Right forelimb (tissue), 1 donor: Measurements from ENCODE around the gene SMOC2.

Experiments
- DNase-seq: peaks from one replicate; pipeline ENCODE4 v3.0.0-alpha.2; 2018

SMOC2 gene

GRCh38 chr6:168578036-168578435, 137.1 kb downstream of the SMOC2 start:
- peak; percentile 34 for DNase-seq

DNA sequence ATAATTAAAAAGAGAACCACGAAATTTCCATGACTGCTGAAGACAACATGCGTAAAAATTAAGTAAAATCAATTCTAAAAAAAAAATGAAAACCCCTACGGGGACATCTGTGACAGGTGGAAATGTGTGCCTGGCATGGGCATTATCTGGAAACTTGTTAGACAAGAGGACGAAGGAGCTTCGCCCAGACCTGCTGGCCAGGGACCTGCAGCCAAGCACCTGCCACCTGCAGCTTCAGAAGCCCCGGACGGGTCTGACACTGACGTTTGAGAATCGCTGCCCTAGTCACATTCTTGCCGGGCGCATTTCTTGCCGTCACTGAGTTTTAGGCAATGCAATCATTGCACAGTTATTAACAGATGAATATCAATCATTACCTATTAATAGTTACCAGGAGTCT, 140.3 kb downstream of the SMOC2 start:
- peak; percentile 11 for DNase-seq

GRCh38 chr6:168581706-168582105, 140.7 kb downstream of the SMOC2 start:
- peak; percentile 21 for DNase-seq

DNA sequence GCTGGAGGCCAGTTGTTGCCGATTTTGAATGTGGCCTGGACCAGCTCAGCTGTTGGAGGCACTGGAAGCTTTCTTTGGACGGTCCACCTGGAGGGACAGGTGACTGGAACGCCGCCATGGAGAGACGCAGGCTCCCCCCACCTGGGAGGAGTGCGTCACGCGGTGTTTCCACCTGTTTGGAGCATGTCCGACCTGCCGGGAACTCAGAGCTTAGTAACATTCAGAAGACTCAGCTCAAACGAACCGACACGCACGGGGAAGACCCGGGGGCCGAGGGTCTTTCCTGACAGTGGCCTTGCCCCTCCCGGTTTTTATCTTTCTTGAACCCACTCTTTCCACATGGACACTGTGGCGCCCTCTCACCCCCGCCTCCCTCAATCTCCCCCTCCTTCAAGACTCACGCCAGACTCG, 141.6 kb downstream of the SMOC2 start:
- DNase-seq = no peak

GRCh38 chr6:168583126-168583525, 142.1 kb downstream of the SMOC2 start:
- DNase-seq = no peak

DNA sequence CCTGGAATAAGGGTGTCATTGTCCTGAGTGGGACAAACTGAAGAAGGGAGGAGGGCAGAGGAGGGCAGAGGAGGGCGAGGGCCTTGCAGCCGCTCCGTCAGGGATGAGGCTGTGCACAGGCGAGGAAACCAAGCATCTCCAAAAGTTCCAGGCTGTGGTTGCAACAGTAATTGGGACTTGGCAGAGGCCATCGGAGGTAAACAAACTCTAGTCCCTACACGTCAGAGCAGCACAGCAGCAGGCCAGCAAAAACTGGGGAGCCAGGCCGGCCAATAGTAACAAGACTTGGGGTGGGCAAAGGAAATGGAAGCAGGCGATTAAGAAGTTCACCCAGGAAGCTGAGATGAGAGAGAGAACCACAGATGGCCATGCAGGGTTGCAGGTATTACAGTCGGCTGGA, 142.8 kb downstream of the SMOC2 start:
- DNase-seq = no peak

DNA sequence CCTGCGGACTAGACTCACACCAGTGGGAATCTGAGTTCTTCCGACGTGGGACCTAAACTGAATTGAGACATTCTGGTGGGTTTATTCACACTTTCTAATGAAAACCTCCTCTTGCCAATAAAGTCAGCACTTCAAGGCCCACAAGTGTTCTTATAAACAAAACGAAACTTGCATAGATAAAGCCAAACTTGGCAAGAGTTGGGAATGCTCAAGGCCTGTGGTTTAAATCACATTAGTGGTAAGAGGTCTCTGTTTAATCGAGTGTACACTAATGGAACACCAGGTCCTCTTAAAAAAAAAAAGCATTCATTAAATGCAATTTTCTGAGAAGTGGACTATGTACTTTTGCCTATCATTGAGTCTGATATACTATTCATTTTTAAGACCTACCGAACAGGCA, 143.3 kb downstream of the SMOC2 start:
- DNase-seq = no peak

DNA sequence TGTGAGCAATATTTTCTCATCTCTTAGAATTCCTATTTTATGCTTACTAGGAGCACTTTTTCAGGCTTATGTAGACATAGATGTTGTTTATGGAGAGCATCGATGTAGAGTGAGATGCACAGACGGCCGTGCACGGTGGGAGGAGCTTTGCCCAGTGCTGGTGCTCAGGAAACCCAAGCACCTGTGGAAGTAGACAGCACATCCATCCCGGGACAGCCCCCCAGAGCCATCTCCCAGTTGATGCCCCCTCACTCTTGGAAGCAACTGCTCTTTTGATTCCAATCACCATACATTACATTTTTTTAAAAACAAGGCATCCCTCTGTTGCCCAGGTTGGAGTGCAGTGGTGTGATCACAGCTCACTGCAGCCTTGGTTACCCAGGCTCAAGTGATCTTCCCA, 143.7 kb downstream of the SMOC2 start:
- DNase-seq = no peak

GRCh38 chr6:168585441-168585840, 144.5 kb downstream of the SMOC2 start:
- no peak for DNase-seq

DNA sequence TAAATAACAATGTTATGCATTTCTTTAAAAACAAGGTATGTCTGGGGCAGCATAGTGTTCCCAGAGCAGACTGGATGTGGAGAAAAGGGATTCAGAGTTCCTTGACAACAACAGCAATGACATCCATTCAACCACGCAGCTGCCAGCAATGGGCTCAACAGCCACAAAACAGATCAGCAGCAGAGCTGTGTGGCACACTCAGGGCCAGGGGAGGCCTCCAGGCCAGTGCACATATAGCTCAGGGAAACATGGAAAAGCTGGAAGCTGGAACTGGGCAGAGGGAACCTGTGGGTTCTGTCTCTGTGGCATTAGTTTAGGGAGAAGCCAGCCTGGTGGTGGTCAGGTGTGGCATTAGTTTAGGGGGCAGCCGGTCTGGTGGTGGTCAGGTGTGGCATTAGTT, 148.3 kb downstream of the SMOC2 start:
- no peak for DNase-seq

- peak; percentile 42 for DNase-seq
Observed at GRCh38 chr6:168590406-168590805, 149.4 kb downstream of the SMOC2 start.

DNA sequence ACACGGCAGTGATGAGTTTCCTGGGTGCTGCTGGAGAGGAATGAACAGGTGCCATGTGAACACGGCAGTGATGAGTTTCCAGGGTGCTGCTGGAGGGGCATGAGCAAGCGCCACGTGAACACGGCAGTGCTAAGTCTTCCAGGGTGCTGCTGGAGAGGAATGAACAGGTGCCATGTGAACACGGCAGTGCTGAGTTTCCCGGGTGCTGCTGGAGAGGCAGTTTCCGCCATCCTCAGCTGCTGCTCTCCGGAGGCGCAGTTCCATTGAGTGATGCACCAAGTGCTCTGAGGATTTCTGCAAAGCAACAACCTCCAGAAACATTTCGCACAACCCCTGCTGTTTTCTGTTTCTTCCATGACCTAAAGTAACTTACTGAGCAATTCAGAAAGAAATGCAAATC, 155.4 kb downstream of the SMOC2 start:
- peak; percentile 12 for DNase-seq

- DNase-seq = peak; percentile 5
Observed at GRCh38 chr6:168597471-168597875, 156.5 kb downstream of the SMOC2 start.

- DNase-seq = peak; percentile 26
Observed at GRCh38 chr6:168598251-168599117, 157.5 kb downstream of the SMOC2 start.

GRCh38 chr6:168599118-168599494, 158.1 kb downstream of the SMOC2 start:
- peak; percentile 4 for DNase-seq

DNA sequence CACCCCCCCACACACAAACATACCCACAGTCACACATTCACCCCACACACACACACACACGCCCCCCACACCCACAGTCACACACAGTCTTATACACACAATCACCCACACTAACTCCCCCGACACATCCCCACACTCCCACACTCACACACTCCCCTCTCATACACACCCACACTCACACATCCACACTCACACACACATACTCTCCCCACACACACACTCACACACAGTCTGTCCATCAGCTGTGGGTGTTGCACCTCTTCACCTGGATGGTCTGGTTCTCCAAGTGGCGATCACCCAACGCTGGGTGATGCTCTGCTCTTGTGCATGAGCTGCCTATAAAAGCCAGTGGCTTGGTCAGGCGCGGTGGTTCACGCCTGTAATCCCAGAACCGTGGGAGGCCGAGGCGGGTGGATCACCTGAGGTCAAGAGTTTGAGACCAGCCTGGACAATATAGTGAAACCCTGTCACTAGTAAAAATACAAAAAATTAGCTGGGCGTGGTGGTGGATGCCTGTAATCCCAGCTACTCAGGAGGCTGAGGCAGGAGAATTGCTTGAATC, 158.9 kb downstream of the SMOC2 start:
- DNase-seq = peak; percentile 21

GRCh38 chr6:168600381-168600780, 159.4 kb downstream of the SMOC2 start:
- peak; percentile 12 for DNase-seq

GRCh38 chr6:168601111-168601510, 160.1 kb downstream of the SMOC2 start:
- DNase-seq = peak; percentile 54

- peak; percentile 49 for DNase-seq
Observed at GRCh38 chr6:168601546-168601945, 160.6 kb downstream of the SMOC2 start.

GRCh38 chr6:168602576-168602975, 161.6 kb downstream of the SMOC2 start:
- no peak for DNase-seq

- peak; percentile 24 for DNase-seq
Observed at GRCh38 chr6:168603234-168603633, 162.2 kb downstream of the SMOC2 start.

- peak; percentile 21 for DNase-seq
Observed at GRCh38 chr6:168605964-168606363, 165.0 kb downstream of the SMOC2 start.

- DNase-seq = peak; percentile 32
Observed at GRCh38 chr6:168606722-168607121, 165.7 kb downstream of the SMOC2 start.

DNA sequence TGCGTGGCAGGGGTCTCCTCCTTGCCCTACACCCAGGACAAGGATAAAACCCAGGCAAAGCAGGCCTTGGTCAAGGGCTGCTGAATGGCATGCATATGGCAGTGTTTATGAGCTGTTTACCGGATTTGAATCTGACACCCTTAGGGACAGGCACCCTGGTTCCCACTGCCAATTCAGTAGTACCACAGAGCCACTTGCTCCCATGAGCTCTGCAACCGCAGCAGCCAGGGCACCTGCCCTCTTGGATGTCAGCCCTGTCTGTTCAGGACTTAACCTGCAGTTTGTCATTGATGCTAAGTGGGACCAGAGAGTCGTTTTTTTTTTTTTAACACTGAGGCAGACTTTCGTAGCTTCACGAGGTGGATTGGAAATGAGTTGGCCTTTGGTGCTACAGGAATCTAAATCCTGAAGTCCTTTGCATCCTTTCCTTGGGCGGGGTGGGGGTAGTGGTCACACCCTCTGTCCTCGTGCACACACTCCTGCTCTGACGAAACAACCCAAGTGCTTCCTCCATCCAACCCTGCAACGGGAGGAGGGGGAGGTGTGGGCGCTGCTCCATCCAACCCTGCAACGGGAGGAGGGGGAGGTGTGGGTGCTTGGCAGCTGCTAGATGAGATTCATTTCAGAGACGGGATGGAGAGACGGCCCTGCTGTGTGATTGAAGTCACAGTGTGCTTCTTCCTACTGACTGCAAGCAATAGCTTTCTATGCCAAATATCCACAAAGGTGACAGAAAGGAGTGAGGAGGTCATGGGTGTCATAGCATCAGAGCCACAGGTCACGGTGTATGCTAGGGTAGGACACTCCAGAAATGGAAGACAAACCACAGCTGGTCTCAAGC, 166.5 kb downstream of the SMOC2 start:
- DNase-seq = peak; percentile 41
